Epithelial cell of proximal tubule (primary cell): ENCODE results near the gene LEFTY2. TPM values are rescaled to one million over a fixed set of nuclear protein-coding genes. Genes with fewer than 3 reads are reported as not detected.
"Not testable (repeated sequence)": the region's sequence is repeated elsewhere in the genome, so short reads cannot be mapped to it uniquely, and the experiment has no call there.

Experiments
- DNase-seq: peaks from one replicate; pipeline ENCODE4 v3.0.0-alpha.2; 2011; ENCODE audit warnings: low read depth
- H3K4me3 ChIP-seq: 2 replicates; pipeline ENCODE4 v1.5.1; 2011; ENCODE audit warnings: low read depth, mild to moderate bottlenecking, low read length
- total RNA-seq: library from RNA; depleted of rRNA; stranded (reverse); fragments of >200 nt; gene quantifications from 2 replicates; pipeline ENCODE4 v1.2.3, GENCODE V29; 2015
- TF ChIP-seq, protein P1 (sequence below): conservative IDR thresholded peaks from 2 replicates; pipeline ENCODE4 v1.5.1; 2012; ENCODE audit warnings: low read depth, mild to moderate bottlenecking, low read length

LEFTY2 gene
- total RNA-seq, 1 donor from 2014 or later: not detected

DNA sequence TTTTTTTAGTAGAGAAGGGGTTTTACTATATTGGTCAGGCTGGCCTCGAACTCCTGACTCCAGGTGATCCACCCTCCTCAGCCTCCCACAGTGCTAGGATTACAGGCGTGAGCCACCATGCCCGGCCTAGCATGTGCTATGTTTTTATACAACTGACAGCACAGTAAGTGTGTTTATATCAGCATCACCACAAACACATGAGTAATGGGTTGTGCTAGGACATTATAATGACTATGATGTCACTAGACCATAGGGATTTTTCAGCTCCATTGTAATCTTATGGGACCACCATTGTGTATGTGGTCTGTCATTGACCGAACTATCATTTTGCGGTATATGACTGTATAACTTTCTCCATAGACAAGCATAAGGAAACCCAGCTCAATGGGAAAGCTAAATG is 6.3 kb downstream of the LEFTY2 start:
- DNase-seq: no peak
- TF ChIP-seq, protein P1, sequence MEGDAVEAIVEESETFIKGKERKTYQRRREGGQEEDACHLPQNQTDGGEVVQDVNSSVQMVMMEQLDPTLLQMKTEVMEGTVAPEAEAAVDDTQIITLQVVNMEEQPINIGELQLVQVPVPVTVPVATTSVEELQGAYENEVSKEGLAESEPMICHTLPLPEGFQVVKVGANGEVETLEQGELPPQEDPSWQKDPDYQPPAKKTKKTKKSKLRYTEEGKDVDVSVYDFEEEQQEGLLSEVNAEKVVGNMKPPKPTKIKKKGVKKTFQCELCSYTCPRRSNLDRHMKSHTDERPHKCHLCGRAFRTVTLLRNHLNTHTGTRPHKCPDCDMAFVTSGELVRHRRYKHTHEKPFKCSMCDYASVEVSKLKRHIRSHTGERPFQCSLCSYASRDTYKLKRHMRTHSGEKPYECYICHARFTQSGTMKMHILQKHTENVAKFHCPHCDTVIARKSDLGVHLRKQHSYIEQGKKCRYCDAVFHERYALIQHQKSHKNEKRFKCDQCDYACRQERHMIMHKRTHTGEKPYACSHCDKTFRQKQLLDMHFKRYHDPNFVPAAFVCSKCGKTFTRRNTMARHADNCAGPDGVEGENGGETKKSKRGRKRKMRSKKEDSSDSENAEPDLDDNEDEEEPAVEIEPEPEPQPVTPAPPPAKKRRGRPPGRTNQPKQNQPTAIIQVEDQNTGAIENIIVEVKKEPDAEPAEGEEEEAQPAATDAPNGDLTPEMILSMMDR: no peak
- no peak overlapping the region for H3K4me3 ChIP-seq

DNA sequence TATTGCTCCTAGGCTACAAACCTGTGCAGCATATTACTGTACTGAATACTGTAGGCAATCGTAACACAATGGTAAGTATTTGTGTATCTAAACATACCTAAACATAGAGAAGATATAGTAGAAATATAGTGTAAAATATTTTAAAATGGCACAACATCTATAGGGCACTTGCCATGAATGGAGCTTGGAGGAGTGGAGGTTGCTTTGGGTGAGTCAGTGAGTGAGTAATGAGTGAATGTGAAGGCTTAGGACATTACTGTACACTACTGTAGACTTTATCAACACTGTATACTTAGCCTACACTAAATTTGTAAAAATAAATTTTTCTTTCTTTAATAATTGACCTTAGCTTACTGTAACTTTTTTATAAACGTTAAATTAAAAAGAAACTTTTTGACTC is 7.9 kb downstream of the LEFTY2 start:
- no peak for DNase-seq
- TF ChIP-seq, protein P1: no peak
- H3K4me3 ChIP-seq: no peak overlapping the region

DNA sequence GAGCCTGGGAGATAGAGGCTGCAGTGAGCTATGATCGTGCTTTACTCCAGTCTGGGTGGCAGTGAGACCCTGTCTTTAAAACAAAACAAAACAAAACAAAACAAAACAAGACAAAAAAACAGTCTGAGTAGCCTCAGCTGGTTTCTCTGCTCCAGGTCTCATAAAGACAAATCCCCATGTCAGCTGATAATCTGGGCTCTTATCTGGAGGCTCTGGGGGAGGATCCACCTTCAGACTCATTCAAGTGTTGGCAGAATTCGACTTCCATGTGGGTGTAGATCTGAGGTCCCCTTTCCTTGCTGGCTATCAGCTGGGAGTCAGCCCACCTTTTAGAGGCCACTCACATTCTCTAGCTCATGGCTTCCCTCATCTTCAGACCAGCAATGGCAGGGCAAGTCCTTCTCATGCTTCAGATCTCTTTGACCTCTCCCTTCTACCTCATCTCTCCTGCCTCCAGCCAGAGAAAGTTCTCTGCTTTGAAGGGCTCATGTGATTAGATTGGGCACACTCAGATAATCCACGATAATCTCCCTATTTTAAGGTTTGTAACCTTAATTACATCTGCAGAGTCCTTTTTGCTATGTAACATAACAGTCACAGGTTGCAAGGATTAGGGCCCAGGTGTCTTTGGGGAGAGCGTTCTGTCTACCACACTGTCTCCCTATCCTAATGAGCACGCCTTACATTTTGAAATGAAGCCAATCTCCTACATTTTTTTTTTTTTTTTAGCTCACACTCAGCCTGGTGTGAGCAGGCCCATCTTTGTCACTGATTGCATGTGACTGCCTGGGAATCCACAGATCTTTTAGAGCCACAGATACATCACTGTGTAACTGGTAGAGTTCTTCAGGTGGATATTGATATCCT is 9.5 kb downstream of the LEFTY2 start:
- TF ChIP-seq, protein P1: no peak
- no peak for DNase-seq
- no peak overlapping the region for H3K4me3 ChIP-seq

DNA sequence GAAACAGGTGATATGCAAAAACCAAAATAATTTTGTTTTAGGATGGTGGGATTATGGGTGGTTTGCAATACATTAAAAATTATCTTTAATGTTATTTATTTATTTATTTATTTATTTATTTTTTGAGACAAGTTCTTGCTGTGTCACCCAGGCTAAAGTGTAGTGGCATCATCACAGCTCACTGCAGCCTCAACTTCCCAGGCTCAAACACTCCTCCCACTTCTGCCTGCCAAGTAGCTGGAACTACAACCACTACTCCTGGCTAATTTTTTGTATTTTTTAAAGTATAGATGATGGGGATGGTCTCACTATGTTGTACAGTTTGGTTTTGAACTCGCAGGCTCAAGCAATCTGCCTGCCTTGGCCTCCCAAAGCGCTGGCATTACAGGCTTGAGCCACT is 10.5 kb downstream of the LEFTY2 start:
- H3K4me3 ChIP-seq: no peak overlapping the region
- TF ChIP-seq, protein P1: no peak
- DNase-seq: no peak

DNA sequence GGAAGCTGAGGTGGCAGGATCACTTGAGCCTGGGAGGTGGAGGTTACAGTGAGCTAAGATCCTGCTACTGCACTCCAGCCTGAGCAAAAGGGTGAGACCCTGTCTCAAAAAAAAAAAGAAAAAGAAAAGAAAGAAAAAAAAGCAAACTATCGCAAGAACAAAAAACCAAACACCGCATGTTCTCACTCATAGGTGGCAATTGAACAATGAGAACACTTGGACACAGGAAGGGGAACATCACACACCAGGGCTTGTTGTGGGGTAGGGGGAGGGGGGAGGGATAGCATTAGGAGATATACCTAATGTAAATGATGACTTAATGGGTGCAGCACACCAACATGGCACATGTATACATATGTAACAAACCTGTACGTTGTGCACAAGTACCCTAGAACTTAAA is 11.6 kb downstream of the LEFTY2 start:
- not testable (repeated sequence) for DNase-seq, H3K4me3 ChIP-seq

DNA sequence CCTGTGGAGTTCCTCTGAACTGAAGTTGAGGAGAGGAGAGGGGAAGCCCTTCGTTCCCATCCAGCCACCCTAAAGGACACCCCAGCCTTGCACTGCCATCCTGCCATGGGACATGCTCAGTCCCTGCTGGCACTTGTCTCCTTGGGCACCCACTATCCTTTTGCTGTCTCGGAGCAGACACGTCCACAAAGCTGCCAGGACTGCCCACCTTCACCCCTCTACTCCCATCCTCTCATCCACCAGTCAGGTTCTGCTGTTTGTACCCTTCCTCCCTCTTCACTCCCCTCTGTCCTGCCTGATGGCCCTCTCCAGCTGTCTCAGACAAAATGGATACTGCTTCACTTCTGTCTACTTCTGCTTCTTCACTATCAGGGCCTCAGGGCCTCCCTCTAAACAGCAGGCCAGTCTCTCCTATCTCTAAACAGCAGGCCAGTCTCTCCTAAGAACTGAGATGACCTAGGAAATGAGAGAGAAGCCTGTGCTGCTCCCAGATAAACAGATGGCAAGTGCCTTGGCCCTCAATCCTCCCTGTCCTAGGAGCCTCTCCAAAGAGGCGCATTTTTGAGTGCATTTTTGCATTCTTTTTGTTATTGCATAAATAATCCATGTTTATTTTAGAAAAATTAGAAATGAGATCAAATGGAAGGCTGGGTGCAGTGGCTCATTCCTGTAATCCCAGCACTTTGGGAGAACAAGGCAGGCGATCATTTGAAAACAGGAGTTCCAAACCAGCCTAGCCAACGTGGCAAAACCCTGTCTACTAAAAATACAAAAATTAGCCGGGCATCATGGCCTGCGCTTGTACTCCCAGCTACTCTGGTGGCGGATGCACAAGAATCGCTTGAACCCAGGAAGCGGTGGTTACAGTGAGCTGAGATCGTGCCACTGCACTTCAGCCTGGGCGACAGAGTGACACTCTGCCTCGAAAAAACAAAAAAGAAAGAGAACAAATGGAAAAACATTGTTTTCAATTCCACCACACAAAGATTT is 12.5 kb downstream of the LEFTY2 start:
- DNase-seq: no peak
- no peak overlapping the region for H3K4me3 ChIP-seq
- TF ChIP-seq, protein P1: no peak

DNA sequence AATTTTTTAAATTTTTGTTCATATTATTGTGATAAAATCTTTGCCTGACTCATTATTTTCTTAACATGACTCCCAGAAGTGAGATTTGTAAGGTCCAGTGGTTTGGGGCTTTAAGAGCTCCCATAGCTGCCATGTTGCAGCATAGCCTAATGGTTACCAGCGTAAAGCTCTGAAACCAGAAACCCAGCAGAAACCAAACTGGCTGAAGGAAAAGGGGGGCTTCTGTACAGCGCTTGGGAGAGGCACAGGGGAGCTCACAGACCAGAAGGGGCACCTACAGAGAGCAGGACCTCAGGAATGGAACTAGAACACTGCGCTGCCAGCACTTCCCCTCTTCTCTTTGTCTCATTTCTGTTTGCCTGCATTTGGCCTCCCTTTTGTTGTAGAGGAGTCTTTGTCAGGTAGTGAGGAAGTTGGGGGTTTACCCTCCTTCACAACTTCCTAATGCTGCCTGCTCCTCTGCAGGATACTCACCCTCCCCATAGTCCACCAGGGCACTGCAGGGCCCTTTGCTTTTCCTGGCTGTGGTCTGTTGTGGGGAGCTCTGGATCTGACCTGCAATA is 14.4 kb downstream of the LEFTY2 start:
- H3K4me3 ChIP-seq: no peak overlapping the region
- TF ChIP-seq, protein P1: no peak
- no peak for DNase-seq
